PC-9 (cell line): Measurements from ENCODE around the gene CPED1. TPM values are rescaled to one million over a fixed set of nuclear protein-coding genes. Genes with fewer than 3 reads are reported as not detected.

ENCODE experiments used
- BruUV-seq: library from RNA; stranded (reverse); fragments of 400-500 nt; replicated peaks from 2 replicates; lab custom pipeline; 2021; lab: Mats Ljungman, UMichigan
- CTCF ChIA-PET: fragments of 300-600 bp; sonication (Branson Sonifier 250); formaldehyde crosslinking; loops from one replicate; lab custom pipeline; 2022; ENCODE audit warnings: antibody characterized with exemption; lab: Charles Lee
- POLR2A ChIA-PET: fragments of 300-600 bp; sonication (Branson Sonifier 250); formaldehyde crosslinking; loops from one replicate; lab custom pipeline; 2022; ENCODE audit warnings: antibody characterized with exemption; ENCODE audit not compliant: unreplicated experiment; lab: Charles Lee
- DNase-seq, 2 experiments: peaks; one replicate each; pipeline versions ENCODE4 v3.0.0 to v3.0.0-alpha.2; 2015 to 2022; ENCODE audit warnings: mixed read lengths in 1 of 2
- H2AFZ ChIP-seq: fragments of 200-600 bp; sonication (generic); 2 replicates; pipeline ENCODE4 v1.8.1; 2017; ENCODE audit warnings: antibody characterized with exemption
- H3F3A ChIP-seq: fragments of 200-600 bp; sonication (generic); 2 replicates; pipeline ENCODE4 v1.8.1; 2017; ENCODE audit warnings: antibody characterized with exemption, mild to moderate bottlenecking, low read depth; ENCODE audit not compliant: insufficient read depth
- H3K27ac ChIP-seq: fragments of 200-600 bp; sonication (generic); 2 replicates; pipeline ENCODE4 v1.6.1; 2016; ENCODE audit warnings: mixed run types
- H3K27me3 ChIP-seq: fragments of 200-600 bp; sonication (generic); 2 replicates; pipeline ENCODE4 v1.6.1; 2016; ENCODE audit warnings: low read depth, mixed run types; ENCODE audit not compliant: insufficient read depth
- H3K36me3 ChIP-seq: fragments of 200-600 bp; sonication (generic); 2 replicates; pipeline ENCODE4 v1.6.1; 2016; ENCODE audit warnings: low read depth, mixed run types
- H3K4me1 ChIP-seq: fragments of 200-600 bp; sonication (generic); replicated peaks from 2 replicates; pipeline ENCODE4 v1.6.1; 2016; ENCODE audit warnings: mixed run types; ENCODE audit not compliant: insufficient read depth
- H3K4me2 ChIP-seq: fragments of 200-600 bp; sonication (generic); 2 replicates; pipeline ENCODE4 v1.6.1; 2017; ENCODE audit warnings: mixed run types
- H3K4me3 ChIP-seq: fragments of 200-600 bp; sonication (generic); 2 replicates; pipeline ENCODE4 v1.6.1; 2016; ENCODE audit warnings: mixed run types
- H3K79me2 ChIP-seq: fragments of 200-600 bp; sonication (generic); 2 replicates; pipeline ENCODE4 v1.6.1; 2017; ENCODE audit warnings: low read depth, mixed run types
- H3K9me2 ChIP-seq: fragments of 200-600 bp; sonication (generic); 2 replicates; pipeline ENCODE4 v1.8.1; 2017; ENCODE audit warnings: mild to moderate bottlenecking; ENCODE audit not compliant: insufficient read depth
- H3K9me3 ChIP-seq: fragments of 200-600 bp; sonication (generic); 2 replicates; pipeline ENCODE4 v1.8.1; 2016; ENCODE audit warnings: low read depth; ENCODE audit not compliant: insufficient read depth
- H4K20me1 ChIP-seq: fragments of 200-600 bp; sonication (generic); 2 replicates; pipeline ENCODE4 v1.8.1; 2017; ENCODE audit not compliant: insufficient read depth
- EZH2 ChIP-seq: fragments of 200-600 bp; sonication (generic); IDR thresholded peaks from 2 replicates; pipeline ENCODE4 v1.8.0; 2017; ENCODE audit warnings: antibody characterized with exemption, low read depth
- intact Hi-C: fragments of 100-400 bp; cut with micrococcal nuclease; formaldehyde crosslinking; loops from one replicate; pipeline ENCODE4 v1.10.0; 2022; ENCODE audit not compliant: unreplicated experiment
- total RNA-seq: library from RNA; stranded (reverse); gene quantifications from 2 replicates; pipeline ENCODE4 v1.2.3, GENCODE V29; 2021
- TF ChIP-seq, protein P1 (sequence below): fragments of 200-600 bp; sonication (generic); conservative IDR thresholded peaks from 2 replicates; pipeline ENCODE4 v1.6.1; 2017; ENCODE audit warnings: mixed run types, antibody characterized with exemption, mild to moderate bottlenecking, moderate library complexity

CPED1 gene
- total RNA-seq, 1 experiment from 2014 or later: 2.4 TPM

DNA sequence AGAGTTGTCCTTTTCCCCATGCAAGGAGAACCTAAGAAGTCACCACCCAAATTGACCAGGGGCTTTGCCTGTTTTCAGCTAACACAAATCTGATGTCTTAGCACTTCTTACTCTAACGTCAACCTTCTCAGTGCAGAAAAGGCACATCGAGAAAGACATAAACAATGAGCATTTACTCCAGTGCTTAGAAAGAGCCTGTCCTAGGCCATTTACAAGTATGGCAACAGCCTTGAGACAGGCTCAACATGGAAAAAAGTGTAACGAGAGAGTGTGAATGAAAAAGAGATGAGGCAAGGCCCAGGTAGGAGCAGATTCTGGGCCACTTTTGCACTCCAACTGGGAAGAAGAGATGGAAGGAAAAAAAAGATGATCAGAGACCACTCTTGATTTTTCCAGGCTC lies 54.4 kb downstream of the CPED1 start:
- ChIA-PET CTCF (interaction anchor here (0.7 kb wide), 1 partner anchor 8 kb away, joined by 3 read pairs; no protein-coding TSS in a partner anchor), POLR2A (no interaction called here)
- Histone ChIP-seq H2AFZ (no peak overlapping the region), H3K9me2 (no peaks in the 10 kb centered on the region), H3K4me2 (no peak overlapping the region), H3K9me3 (no peaks in the 10 kb centered on the region; the same call in 1 of the 2 replicates), H3F3A (no peaks in the 10 kb centered on the region; the same call in 1 of the 2 replicates), H3K27ac (no peak overlapping the region), H4K20me1 (no peaks in the 10 kb centered on the region), H3K79me2 (no peaks in the 10 kb centered on the region), H3K4me3 (no peak overlapping the region), H3K4me1 (peaks cover 8% of the 10 kb centered on the region; the same call in 1 of the 2 replicates), H3K27me3 (no peaks in the 10 kb centered on the region), H3K36me3 (no peaks in the 10 kb centered on the region)
- no peak for DNase-seq
- BruUV-seq: no TSS peak
- TF ChIP-seq, protein P1, sequence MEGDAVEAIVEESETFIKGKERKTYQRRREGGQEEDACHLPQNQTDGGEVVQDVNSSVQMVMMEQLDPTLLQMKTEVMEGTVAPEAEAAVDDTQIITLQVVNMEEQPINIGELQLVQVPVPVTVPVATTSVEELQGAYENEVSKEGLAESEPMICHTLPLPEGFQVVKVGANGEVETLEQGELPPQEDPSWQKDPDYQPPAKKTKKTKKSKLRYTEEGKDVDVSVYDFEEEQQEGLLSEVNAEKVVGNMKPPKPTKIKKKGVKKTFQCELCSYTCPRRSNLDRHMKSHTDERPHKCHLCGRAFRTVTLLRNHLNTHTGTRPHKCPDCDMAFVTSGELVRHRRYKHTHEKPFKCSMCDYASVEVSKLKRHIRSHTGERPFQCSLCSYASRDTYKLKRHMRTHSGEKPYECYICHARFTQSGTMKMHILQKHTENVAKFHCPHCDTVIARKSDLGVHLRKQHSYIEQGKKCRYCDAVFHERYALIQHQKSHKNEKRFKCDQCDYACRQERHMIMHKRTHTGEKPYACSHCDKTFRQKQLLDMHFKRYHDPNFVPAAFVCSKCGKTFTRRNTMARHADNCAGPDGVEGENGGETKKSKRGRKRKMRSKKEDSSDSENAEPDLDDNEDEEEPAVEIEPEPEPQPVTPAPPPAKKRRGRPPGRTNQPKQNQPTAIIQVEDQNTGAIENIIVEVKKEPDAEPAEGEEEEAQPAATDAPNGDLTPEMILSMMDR: no peak
- TF ChIP-seq EZH2: no peak
- intact Hi-C loops: no loop called here

GRCh38 chr7:121043314-121044234 lies 55.1 kb downstream of the CPED1 start:
- DNase-seq: no peak
- Histone ChIP-seq H3K36me3 (no peaks in the 10 kb centered on the region), H4K20me1 (no peaks in the 10 kb centered on the region), H3K9me2 (no peaks in the 10 kb centered on the region), H3K27me3 (no peaks in the 10 kb centered on the region), H3K4me2 (no peak overlapping the region), H3K4me1 (peaks cover 8% of the 10 kb centered on the region; the same call in 1 of the 2 replicates), H3K9me3 (no peaks in the 10 kb centered on the region; the same call in 1 of the 2 replicates), H3K79me2 (no peaks in the 10 kb centered on the region), H3K4me3 (no peak overlapping the region), H2AFZ (no peak overlapping the region), H3K27ac (no peak overlapping the region), H3F3A (no peaks in the 10 kb centered on the region; the same call in 1 of the 2 replicates)
- TF ChIP-seq, protein P1: no peak
- no peak for TF ChIP-seq EZH2
- POLR2A ChIA-PET: no interaction called here
- intact Hi-C loops: no loop called here
- CTCF ChIA-PET: interaction anchor here (0.7 kb wide), 1 partner anchor 933 kb away, joined by 4 read pairs; no protein-coding TSS in a partner anchor
- no TSS peak for BruUV-seq

- no peaks in the 10 kb centered on the region for H3K27me3 ChIP-seq
- H3K79me2 ChIP-seq: no peaks in the 10 kb centered on the region
- no peak overlapping the region for H3K4me3 ChIP-seq
- no peaks in the 10 kb centered on the region for H3K36me3 ChIP-seq
- DNase-seq: no peak
- TF ChIP-seq EZH2: no peak
- TF ChIP-seq, protein P1: no peak
- H3K9me3 ChIP-seq: no peaks in the 10 kb centered on the region; the same call in 1 of the 2 replicates
- no peak overlapping the region for H3K4me2 ChIP-seq
- no peaks in the 10 kb centered on the region; the same call in 1 of the 2 replicates for H3F3A ChIP-seq
- peaks cover 8% of the 10 kb centered on the region; the same call in 1 of the 2 replicates for H3K4me1 ChIP-seq
- H3K9me2 ChIP-seq: no peaks in the 10 kb centered on the region
- ChIA-PET CTCF (no interaction called here), POLR2A (no interaction called here)
- no peak overlapping the region for H3K27ac ChIP-seq
- H2AFZ ChIP-seq: no peak overlapping the region
- intact Hi-C loops: no loop called here
- no TSS peak for BruUV-seq
- H4K20me1 ChIP-seq: no peaks in the 10 kb centered on the region
These were observed 56.6 kb downstream of the CPED1 start for GRCh38 chr7:121045090-121045489.
